ENCODE results near the gene UBE2G1. TPM values are rescaled to one million over a fixed set of nuclear protein-coding genes. Genes with fewer than 3 reads are reported as not detected.

UBE2G1 gene
- total RNA-seq, 1 donor from 2014 or later: 80.0 TPM

- H3K9me3 Mint-ChIP-seq (ENCODE audit: low read depth): no peaks in the 10 kb centered on the region
- H3K4me1 Mint-ChIP-seq (ENCODE audit: low read depth): peaks cover 52% of the 10 kb centered on the region
- no peak overlapping the region for H3K4me3 Mint-ChIP-seq (ENCODE audit: unreplicated experiment)
- no peak for DNase-seq (ENCODE audit: low spot score)
- H3K27ac Mint-ChIP-seq (ENCODE audit: unreplicated experiment): peak overlapping the region; percentile 23
- TF ChIP-seq, protein P1, sequence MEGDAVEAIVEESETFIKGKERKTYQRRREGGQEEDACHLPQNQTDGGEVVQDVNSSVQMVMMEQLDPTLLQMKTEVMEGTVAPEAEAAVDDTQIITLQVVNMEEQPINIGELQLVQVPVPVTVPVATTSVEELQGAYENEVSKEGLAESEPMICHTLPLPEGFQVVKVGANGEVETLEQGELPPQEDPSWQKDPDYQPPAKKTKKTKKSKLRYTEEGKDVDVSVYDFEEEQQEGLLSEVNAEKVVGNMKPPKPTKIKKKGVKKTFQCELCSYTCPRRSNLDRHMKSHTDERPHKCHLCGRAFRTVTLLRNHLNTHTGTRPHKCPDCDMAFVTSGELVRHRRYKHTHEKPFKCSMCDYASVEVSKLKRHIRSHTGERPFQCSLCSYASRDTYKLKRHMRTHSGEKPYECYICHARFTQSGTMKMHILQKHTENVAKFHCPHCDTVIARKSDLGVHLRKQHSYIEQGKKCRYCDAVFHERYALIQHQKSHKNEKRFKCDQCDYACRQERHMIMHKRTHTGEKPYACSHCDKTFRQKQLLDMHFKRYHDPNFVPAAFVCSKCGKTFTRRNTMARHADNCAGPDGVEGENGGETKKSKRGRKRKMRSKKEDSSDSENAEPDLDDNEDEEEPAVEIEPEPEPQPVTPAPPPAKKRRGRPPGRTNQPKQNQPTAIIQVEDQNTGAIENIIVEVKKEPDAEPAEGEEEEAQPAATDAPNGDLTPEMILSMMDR (IDR thresholded peaks at IDR 0.05): no peak
- no peaks in the 10 kb centered on the region for H3K27me3 Mint-ChIP-seq (ENCODE audit: low read depth)
- H3K36me3 Mint-ChIP-seq (ENCODE audit: low read depth): no peaks in the 10 kb centered on the region
These were observed 34.0 kb downstream of the UBE2G1 start for GRCh38 chr17:4332296-4332970.

DNA sequence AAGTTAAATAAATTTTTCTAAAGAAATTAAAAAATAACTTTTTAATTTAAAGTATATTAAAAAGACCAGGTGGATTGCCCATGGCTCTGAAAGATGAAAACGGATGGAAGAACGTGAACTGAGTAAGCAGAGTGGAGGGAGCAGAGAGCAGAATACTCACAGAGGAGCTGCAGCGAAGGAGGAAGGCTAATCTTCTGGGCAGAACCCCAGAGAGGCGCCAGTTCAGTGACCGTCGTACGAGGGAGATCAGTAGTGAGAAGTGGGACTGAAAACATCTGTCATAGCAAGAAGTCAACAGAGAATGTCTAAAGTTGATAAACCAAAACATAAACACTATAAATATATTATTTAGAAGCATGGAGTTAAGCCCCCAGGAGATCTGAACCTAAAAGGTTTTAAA is 34.9 kb downstream of the UBE2G1 start:
- DNase-seq (ENCODE audit: low spot score): no peak
- Mint-ChIP-seq H3K36me3 (ENCODE audit: low read depth) (peaks cover 1% of the 10 kb centered on the region), H3K27ac (ENCODE audit: unreplicated experiment) (no peak overlapping the region), H3K4me1 (ENCODE audit: low read depth) (peaks cover 52% of the 10 kb centered on the region), H3K4me3 (ENCODE audit: unreplicated experiment) (no peak overlapping the region), H3K9me3 (ENCODE audit: low read depth) (no peaks in the 10 kb centered on the region), H3K27me3 (ENCODE audit: low read depth) (no peaks in the 10 kb centered on the region)
- TF ChIP-seq, protein P1 (IDR thresholded peaks at IDR 0.05): no peak

- TF ChIP-seq, protein P1 (IDR thresholded peaks at IDR 0.05): no peak
These were observed 36.6 kb downstream of the UBE2G1 start for GRCh38 chr17:4329838-4330237.

DNA sequence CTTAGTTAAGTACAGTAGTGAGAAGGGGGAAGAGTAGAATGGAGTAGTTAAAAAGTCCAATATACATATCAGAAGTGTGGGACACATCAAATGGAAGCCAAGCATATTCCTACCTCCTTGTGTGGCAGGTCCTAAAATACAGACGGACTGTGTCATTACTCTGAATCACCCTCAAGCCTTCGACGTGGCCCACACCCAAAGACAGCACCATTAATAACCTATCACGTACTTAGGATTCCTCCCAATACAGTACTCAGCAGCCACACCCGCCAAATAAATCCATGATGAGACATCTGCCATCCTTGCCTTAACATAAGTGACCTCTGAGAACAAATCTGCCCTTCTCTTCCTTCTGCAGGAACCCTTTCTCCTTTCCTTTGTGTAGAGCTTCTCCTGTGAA is 38.9 kb downstream of the UBE2G1 start:
- Mint-ChIP-seq H3K9me3 (ENCODE audit: low read depth) (peaks cover 7% of the 10 kb centered on the region), H3K27me3 (ENCODE audit: low read depth) (no peaks in the 10 kb centered on the region), H3K4me1 (ENCODE audit: low read depth) (peaks cover 52% of the 10 kb centered on the region), H3K27ac (ENCODE audit: unreplicated experiment) (peak overlapping the region; percentile 78), H3K36me3 (ENCODE audit: low read depth) (peaks cover 1% of the 10 kb centered on the region), H3K4me3 (ENCODE audit: unreplicated experiment) (no peak overlapping the region)
- no peak for DNase-seq (ENCODE audit: low spot score)
- TF ChIP-seq, protein P1 (IDR thresholded peaks at IDR 0.05): no peak

More at GRCh38 chr17:4329838-4330237, 36.6 kb downstream of the UBE2G1 start:
- DNase-seq (ENCODE audit: low spot score): no peak
- Mint-ChIP-seq H3K27ac (ENCODE audit: unreplicated experiment) (peak overlapping the region; percentile 88), H3K4me3 (ENCODE audit: unreplicated experiment) (no peak overlapping the region), H3K9me3 (ENCODE audit: low read depth) (peaks cover 7% of the 10 kb centered on the region), H3K36me3 (ENCODE audit: low read depth) (peaks cover 1% of the 10 kb centered on the region), H3K27me3 (ENCODE audit: low read depth) (no peaks in the 10 kb centered on the region), H3K4me1 (ENCODE audit: low read depth) (peaks cover 59% of the 10 kb centered on the region)

DNA sequence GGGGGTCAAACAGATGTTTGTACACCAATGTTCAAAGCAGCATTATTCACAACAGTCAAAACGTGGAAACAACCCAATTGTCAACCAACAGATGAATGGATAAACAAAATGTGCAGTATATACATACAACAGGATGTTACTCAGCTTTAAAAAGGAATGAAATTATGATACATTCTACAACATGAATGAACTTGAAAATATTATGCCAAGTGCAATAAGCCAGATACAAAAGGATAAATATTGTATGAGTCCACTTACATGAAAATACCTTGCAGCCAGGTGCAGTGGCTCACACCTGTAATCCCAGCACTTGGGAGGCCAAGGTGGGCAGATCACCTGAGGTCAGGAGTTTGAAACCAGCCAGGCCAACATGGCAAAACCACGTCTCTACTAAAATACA is 39.9 kb downstream of the UBE2G1 start:
- Mint-ChIP-seq H3K27me3 (ENCODE audit: low read depth) (no peaks in the 10 kb centered on the region), H3K9me3 (ENCODE audit: low read depth) (peaks cover 7% of the 10 kb centered on the region), H3K36me3 (ENCODE audit: low read depth) (peaks cover 1% of the 10 kb centered on the region), H3K27ac (ENCODE audit: unreplicated experiment) (no peak overlapping the region), H3K4me3 (ENCODE audit: unreplicated experiment) (no peak overlapping the region), H3K4me1 (ENCODE audit: low read depth) (peaks cover 48% of the 10 kb centered on the region)
- TF ChIP-seq, protein P1 (IDR thresholded peaks at IDR 0.05): no peak
- DNase-seq (ENCODE audit: low spot score): no peak

All from chondrocyte (in vitro differentiated cells).